HFFc6 (cell line): Measurements from ENCODE around the gene KRT7. TPM values are rescaled to one million over a fixed set of nuclear protein-coding genes. Genes with fewer than 3 reads are reported as not detected.

ENCODE experiments used
- DNase-seq: peaks from one replicate; pipeline ENCODE4 v3.0.0-alpha.2; 2018
- H3K27ac Mint-ChIP-seq: 2 replicates; pipeline ENCODE4 v1.8.0; 2020; ENCODE audit warnings: mild to moderate bottlenecking, mixed read lengths
- H3K27me3 Mint-ChIP-seq: 2 replicates; pipeline ENCODE4 v1.8.0; 2021; ENCODE audit warnings: mild to moderate bottlenecking, moderate library complexity, mixed read lengths; ENCODE audit not compliant: insufficient read depth
- H3K36me3 Mint-ChIP-seq: 2 replicates; pipeline ENCODE4 v1.8.0; 2021; ENCODE audit warnings: low read depth, mixed read lengths
- H3K4me1 Mint-ChIP-seq: 2 replicates; pipeline ENCODE4 v1.8.0; 2020; ENCODE audit warnings: low read depth, mixed read lengths
- H3K4me3 Mint-ChIP-seq: 2 replicates; pipeline ENCODE4 v1.8.0; 2020; ENCODE audit warnings: mild to moderate bottlenecking, moderate library complexity, mixed read lengths
- H3K9me3 Mint-ChIP-seq: 2 replicates; pipeline ENCODE4 v1.8.0; 2020; ENCODE audit warnings: mild to moderate bottlenecking, mixed read lengths
- total RNA-seq, 6 experiments: library from RNA; stranded (reverse); fragmentation: NEBNext Ultra II Directional; extraction: Animal tissue kit (Norgen Biotek cat#: 25700); gene quantifications; 2 replicates in 1 of 6; 3 replicates in 5 of 6; pipeline ENCODE4 v1.2.3, GENCODE V29; 2021
- TF ChIP-seq, protein P1 (sequence below): fragments of 200-600 bp; sonication (generic); IDR thresholded peaks from 2 replicates; pipeline ENCODE4 v1.5.0; 2021; ENCODE audit warnings: antibody characterized with exemption, mild to moderate bottlenecking

The KRT7 gene
- total RNA-seq, 6 experiments from 2014 or later, result 62.7 to 379 (median 67.5) TPM

DNA sequence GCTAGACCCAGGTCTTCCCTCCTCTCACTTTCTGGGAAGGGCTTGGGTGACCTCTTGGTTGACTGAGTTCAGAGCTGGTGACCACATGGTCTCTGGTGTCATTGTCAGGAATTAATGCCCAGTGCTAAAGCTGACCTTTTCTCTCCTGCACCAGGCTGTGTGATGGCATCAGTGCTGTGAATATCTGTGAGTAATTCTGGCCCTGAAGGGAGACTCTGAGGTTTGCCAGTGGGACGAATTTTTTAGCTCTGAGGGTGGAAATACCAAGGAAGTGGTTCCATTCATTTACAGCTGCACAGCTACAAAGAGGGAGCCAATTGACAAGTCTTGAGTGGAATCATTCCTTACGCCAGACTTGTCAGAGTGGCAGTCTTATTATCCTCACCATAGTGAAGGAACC lies 35.2 kb downstream of the KRT7 start:
- H3K4me3 Mint-ChIP-seq, result no peak overlapping the region
- peaks cover 5% of the 10 kb centered on the region for H3K27me3 Mint-ChIP-seq
- H3K36me3 Mint-ChIP-seq, result no peaks in the 10 kb centered on the region
- peak; percentile 45 for DNase-seq
- peaks cover 18% of the 10 kb centered on the region for H3K4me1 Mint-ChIP-seq
- TF ChIP-seq, protein P1, sequence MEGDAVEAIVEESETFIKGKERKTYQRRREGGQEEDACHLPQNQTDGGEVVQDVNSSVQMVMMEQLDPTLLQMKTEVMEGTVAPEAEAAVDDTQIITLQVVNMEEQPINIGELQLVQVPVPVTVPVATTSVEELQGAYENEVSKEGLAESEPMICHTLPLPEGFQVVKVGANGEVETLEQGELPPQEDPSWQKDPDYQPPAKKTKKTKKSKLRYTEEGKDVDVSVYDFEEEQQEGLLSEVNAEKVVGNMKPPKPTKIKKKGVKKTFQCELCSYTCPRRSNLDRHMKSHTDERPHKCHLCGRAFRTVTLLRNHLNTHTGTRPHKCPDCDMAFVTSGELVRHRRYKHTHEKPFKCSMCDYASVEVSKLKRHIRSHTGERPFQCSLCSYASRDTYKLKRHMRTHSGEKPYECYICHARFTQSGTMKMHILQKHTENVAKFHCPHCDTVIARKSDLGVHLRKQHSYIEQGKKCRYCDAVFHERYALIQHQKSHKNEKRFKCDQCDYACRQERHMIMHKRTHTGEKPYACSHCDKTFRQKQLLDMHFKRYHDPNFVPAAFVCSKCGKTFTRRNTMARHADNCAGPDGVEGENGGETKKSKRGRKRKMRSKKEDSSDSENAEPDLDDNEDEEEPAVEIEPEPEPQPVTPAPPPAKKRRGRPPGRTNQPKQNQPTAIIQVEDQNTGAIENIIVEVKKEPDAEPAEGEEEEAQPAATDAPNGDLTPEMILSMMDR, result no peak
- no peak overlapping the region for H3K27ac Mint-ChIP-seq
- no peaks in the 10 kb centered on the region for H3K9me3 Mint-ChIP-seq

DNA sequence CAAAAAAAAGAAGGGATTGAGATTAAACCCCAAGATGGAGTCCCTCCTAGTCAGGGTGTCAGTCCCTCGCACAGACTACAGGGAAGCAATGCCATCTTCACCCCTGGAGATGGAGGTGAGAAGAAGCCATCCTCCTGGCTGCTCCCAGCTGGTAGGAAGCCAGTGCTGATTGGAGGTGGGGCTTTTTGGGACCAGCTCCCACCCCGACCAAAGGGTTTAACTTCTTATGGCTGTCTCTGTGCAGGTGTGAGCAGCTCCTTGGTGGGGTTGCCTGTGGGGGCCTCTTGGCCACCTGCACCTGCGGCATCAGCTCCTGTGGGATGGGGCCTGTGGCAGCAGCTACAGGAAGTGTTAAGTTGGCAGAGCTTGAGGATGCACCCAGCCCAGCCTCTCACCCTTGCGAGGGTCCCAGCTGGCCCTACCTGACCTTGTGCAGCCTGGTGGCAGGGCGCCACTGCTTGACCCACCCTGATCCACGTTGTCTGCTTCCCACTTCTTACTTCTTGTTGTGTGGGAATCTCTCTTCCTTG lies 37.6 kb downstream of the KRT7 start:
- TF ChIP-seq, protein P1, result no peak
- Mint-ChIP-seq H3K27ac (no peak overlapping the region), H3K4me3 (no peak overlapping the region), H3K4me1 (peaks cover 18% of the 10 kb centered on the region), H3K9me3 (no peaks in the 10 kb centered on the region), H3K36me3 (no peaks in the 10 kb centered on the region), H3K27me3 (peaks cover 9% of the 10 kb centered on the region)
- DNase-seq, result no peak

DNA sequence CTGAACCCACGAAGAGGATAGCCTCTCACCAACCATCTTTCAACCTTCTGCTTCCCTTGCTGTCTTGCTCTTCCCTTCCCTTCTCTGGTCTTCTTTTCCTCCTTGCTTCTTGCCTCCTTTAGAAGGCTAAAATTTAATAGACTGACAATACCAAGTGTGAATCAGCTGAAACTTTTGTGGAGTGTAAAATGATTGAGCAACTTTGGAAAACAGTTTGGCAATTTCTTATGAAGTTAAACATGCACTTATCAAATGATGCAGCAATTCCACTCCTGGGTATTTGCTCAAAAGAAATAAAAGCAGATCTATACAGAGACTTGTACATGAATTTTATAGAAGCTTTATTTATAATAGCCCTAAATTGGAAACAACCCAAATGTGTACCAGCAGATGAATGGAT lies 38.1 kb downstream of the KRT7 start:
- TF ChIP-seq, protein P1, result no peak
- DNase-seq, result no peak
- Mint-ChIP-seq H3K27ac (no peak overlapping the region), H3K27me3 (peaks cover 9% of the 10 kb centered on the region; the same call in 1 of the 2 replicates), H3K4me1 (peaks cover 18% of the 10 kb centered on the region), H3K36me3 (no peaks in the 10 kb centered on the region), H3K9me3 (no peaks in the 10 kb centered on the region), H3K4me3 (no peak overlapping the region)

DNA sequence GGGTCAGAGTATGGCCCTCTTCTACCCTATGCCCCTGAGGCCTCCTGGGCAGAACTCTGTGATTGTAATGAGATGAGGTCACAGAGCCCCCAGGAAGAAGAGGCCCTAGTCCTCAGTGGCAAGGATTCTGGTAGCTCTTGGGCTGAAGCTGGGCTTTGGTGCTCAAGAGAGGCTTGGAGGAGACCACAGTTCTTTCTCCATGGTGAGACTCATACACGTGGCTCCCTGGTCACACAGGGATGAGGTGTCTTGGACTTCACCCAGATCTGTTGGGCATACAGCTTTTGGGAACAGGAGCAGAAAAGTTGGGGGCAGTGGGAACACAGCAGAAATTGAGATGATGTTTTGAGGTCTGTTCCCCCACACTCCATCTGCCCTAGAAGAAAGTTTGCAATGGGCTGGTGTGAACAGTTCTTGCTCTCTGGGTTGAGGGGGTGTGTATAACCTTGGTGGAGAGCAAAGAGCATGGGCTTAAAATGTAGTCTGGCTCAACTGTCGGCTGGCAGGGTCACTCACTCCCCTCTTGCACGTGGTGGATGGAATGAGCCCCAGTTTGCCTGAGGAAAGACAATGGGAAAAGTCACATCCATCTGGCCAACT lies 41.6 kb downstream of the KRT7 start, which contains the start of gene KRT86:
TSS of gene KRT86 (plus strand) at position 125 of the 600 bp plus-strand sequence. CDS start 27,272 bp downstream, outside the sequence.
- Mint-ChIP-seq H3K36me3 (no peaks in the 10 kb centered on the region), H3K4me1 (peaks cover 30% of the 10 kb centered on the region), H3K27me3 (peaks cover 9% of the 10 kb centered on the region), H3K27ac (no peak within 1 kb of the TSS), H3K4me3 (no peak within 1 kb of the TSS), H3K9me3 (no peaks in the 10 kb centered on the region)
- TF ChIP-seq, protein P1, result no peak
- no peak for DNase-seq

DNA sequence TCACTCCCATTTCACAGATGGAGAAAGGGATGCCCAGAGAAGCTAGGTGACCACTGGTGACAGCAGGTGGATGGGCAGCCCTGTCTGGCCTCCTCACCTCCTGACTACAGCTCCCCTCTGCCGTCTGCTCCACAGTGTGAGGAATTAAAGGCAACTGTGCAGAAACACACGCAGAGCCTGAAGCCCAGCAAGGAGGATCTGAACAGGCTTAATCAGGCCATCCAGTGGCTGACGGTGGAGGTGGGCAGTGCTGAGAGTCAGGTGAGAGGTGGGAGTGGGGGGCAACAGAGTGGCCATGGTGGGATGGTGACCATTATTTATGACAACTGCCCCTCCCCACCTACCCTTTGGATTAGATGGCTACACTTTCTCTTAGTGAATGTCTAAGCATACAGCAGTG lies 42.6 kb downstream of the KRT7 start:
- Mint-ChIP-seq H3K4me1 (peaks cover 40% of the 10 kb centered on the region), H3K27ac (no peak overlapping the region), H3K36me3 (no peaks in the 10 kb centered on the region), H3K9me3 (no peaks in the 10 kb centered on the region), H3K4me3 (no peak overlapping the region), H3K27me3 (peaks cover 7% of the 10 kb centered on the region)
- DNase-seq, result no peak
- TF ChIP-seq, protein P1, result no peak
